GM12878 (cell line): ENCODE data around the gene QRFP. TPM values are rescaled to one million over a fixed set of nuclear protein-coding genes. Genes with fewer than 3 reads are reported as not detected.

Experiments used
- ATAC-seq: fragments of 200-7000 bp; cut with Tn5 transposase; 3 replicates; pipeline ENCODE4 v1.9.1; 2020; ENCODE audit warnings: mild to moderate bottlenecking, moderate library complexity
- BruUV-seq: library from RNA; stranded (reverse); fragments of 400-500 nt; replicated peaks from 2 replicates; lab custom pipeline; 2021; lab: Mats Ljungman, UMichigan
- CTCF ChIA-PET: fragments of 300-600 bp; sonication (Branson Sonifier 250); formaldehyde crosslinking; extraction: SDS; loops from one replicate; lab custom pipeline; 2021; ENCODE audit warnings: inconsistent platforms; lab: Yijun Ruan, JAX
- POLR2A ChIA-PET: fragments of 350-600 bp; formaldehyde crosslinking; extraction: SDS; loops from one replicate; lab custom pipeline; 2021; ENCODE audit warnings: inconsistent platforms; lab: Charles Lee
- RAD21 ChIA-PET: fragments of 300-600 bp; sonication (Branson Sonifier 250); formaldehyde crosslinking; loops from one replicate; lab custom pipeline; 2023; ENCODE audit warnings: antibody characterized with exemption; ENCODE audit not compliant: unreplicated experiment; lab: Charles Lee
- SMC1A ChIA-PET: fragments of 300-600 bp; sonication (Branson Sonifier 250); formaldehyde crosslinking; loops from one replicate; lab custom pipeline; 2023; ENCODE audit not compliant: unreplicated experiment, uncharacterized antibody; lab: Charles Lee
- DNase-seq: peaks from one replicate; pipeline ENCODE4 v3.0.0-alpha.2; 2011; ENCODE audit warnings: low read depth, low spot score
- FAIRE-seq: peaks from 3 replicates; lab custom pipeline; 2011; peaks lifted over from hg19 to GRCh38; lab: Jason Lieb, UNC
- H2AFZ ChIP-seq: 2 replicates; pipeline ENCODE4 v1.6.0; 2011; ENCODE audit warnings: low read depth, low read length, control low read depth; ENCODE audit not compliant: control insufficient read depth
- H3K27ac ChIP-seq: 2 replicates; pipeline ENCODE4 v1.5.1; 2011; ENCODE audit warnings: control low read depth; ENCODE audit not compliant: control insufficient read depth, insufficient read depth
- H3K27me3 ChIP-seq, 2 experiments: replicated peaks in 1 of 2; 2 replicates each; pipeline versions ENCODE4 v1.6.0 to v1.6.1; 2011; ENCODE audit warnings: low read length in 1 of 2; ENCODE audit not compliant: control insufficient read depth in 2 of 2, insufficient read depth in 2 of 2
- H3K36me3 ChIP-seq, 2 experiments: 2 replicates each; pipeline ENCODE4 v1.5.1; 2011; ENCODE audit warnings: low read length in 1 of 2; ENCODE audit not compliant: control insufficient read depth in 2 of 2, insufficient read depth in 2 of 2
- H3K4me1 ChIP-seq: 2 replicates; pipeline ENCODE4 v1.6.1; 2011; ENCODE audit warnings: mild to moderate bottlenecking, low read length, moderate library complexity, mixed read lengths; ENCODE audit not compliant: control insufficient read depth, insufficient read depth
- H3K4me2 ChIP-seq: 2 replicates; pipeline ENCODE4 v1.6.0; 2011; ENCODE audit warnings: control low read depth; ENCODE audit not compliant: control insufficient read depth, insufficient read depth
- H3K4me3 ChIP-seq: fragments of 200-600 bp; sonication (generic); 2 replicates; pipeline ENCODE4 v1.5.1; 2016
- H3K79me2 ChIP-seq: 2 replicates; pipeline ENCODE4 v1.6.0; 2011; ENCODE audit warnings: low read length; ENCODE audit not compliant: control insufficient read depth, insufficient read depth
- H3K9ac ChIP-seq: 2 replicates; pipeline ENCODE4 v1.8.0; 2011; ENCODE audit warnings: low read length, control low read depth, mixed read lengths; ENCODE audit not compliant: control insufficient read depth, insufficient read depth
- H3K9me3 ChIP-seq: replicated peaks from 3 replicates; pipeline ENCODE4 v1.5.1; 2011; ENCODE audit warnings: mild to moderate bottlenecking, low read length; ENCODE audit not compliant: control insufficient read depth, insufficient read depth
- H4K20me1 ChIP-seq: 2 replicates; pipeline ENCODE4 v1.6.0; 2011; ENCODE audit not compliant: control insufficient read depth, insufficient read depth
- CBFB ChIP-seq: IDR thresholded peaks from 2 replicates; pipeline ENCODE4 v1.6.1; 2016; ENCODE audit warnings: antibody characterized with exemption, low read depth
- E4F1 ChIP-seq: fragments of 450-650 bp; IDR thresholded peaks from 2 replicates; pipeline ENCODE4 v1.6.1; 2018; ENCODE audit warnings: borderline replicate concordance, mild to moderate bottlenecking; ENCODE audit not compliant: partially characterized antibody
- FOS ChIP-seq: IDR thresholded peaks from 3 replicates; pipeline ENCODE4 v1.6.1; 2011; ENCODE audit warnings: borderline replicate concordance; ENCODE audit not compliant: insufficient read length; ENCODE audit errors: extremely low read depth
- MLLT1 ChIP-seq: fragments of 450-650 bp; IDR thresholded peaks from 2 replicates; pipeline ENCODE4 v1.6.1; 2016; ENCODE audit warnings: mild to moderate bottlenecking
- NRF1 ChIP-seq: conservative IDR thresholded peaks from 2 replicates; pipeline ENCODE4 v1.6.1; 2011; ENCODE audit warnings: mild to moderate bottlenecking, low read depth, low read length, improper control_type of control experiment
- POLR2AphosphoS2 ChIP-seq: IDR thresholded peaks from 2 replicates; pipeline ENCODE4 v1.6.1; 2011; ENCODE audit warnings: low read depth, mild to moderate bottlenecking, low read length, improper control_type of control experiment, moderate library complexity
- RAD21 ChIP-seq: IDR thresholded peaks from 2 replicates; pipeline ENCODE4 v1.6.1; 2011; ENCODE audit warnings: mild to moderate bottlenecking, low read depth, low read length, moderate library complexity; ENCODE audit not compliant: insufficient read depth
- SPI1 ChIP-seq: IDR thresholded peaks from 2 replicates; pipeline ENCODE4 v1.6.1; 2011; ENCODE audit warnings: low read depth, mild to moderate bottlenecking, low read length, moderate library complexity, borderline replicate concordance; ENCODE audit not compliant: insufficient read depth
- WRNIP1 ChIP-seq: IDR thresholded peaks from 2 replicates; pipeline ENCODE4 v1.6.1; 2011; ENCODE audit warnings: low read depth, low read length, improper control_type of control experiment, borderline replicate concordance
- ZBTB40 ChIP-seq: fragments of 450-650 bp; IDR thresholded peaks from 2 replicates; pipeline ENCODE4 v1.6.1; 2016; ENCODE audit warnings: mild to moderate bottlenecking, moderate library complexity, borderline replicate concordance
- ZNF217 ChIP-seq: fragments of 450-650 bp; IDR thresholded peaks from 2 replicates; pipeline ENCODE4 v1.6.1; 2017; ENCODE audit warnings: antibody characterized with exemption, mild to moderate bottlenecking
- ZNF24 ChIP-seq: fragments of 450-650 bp; IDR thresholded peaks from 2 replicates; pipeline ENCODE4 v1.6.1; 2017; ENCODE audit warnings: antibody characterized with exemption, mild to moderate bottlenecking
- WGBS: methylation state at CpG from one replicate; pipeline ENCODE4 v1.1.6; 2016; ENCODE audit warnings: low lambda C conversion rate; ENCODE audit not compliant: insufficient replicate concordance, insufficient coverage; ENCODE audit errors: missing lambda C conversion rate; 5-methylcytosine and 5-hydroxymethylcytosine counted together
- in situ Hi-C: fragments of 300-500 bp; cut with MboI; formaldehyde crosslinking; loops from 9 replicates; pipeline ENCODE4 v1.14.3; 2018; ENCODE audit warnings: mixed read lengths
- intact Hi-C: fragments of 100-400 bp; cut with micrococcal nuclease; formaldehyde crosslinking; loops from one replicate; pipeline ENCODE4 v1.14.2; 2022; ENCODE audit not compliant: unreplicated experiment
- polyA plus RNA-seq, 11 experiments: library from polyadenylated mRNA; depleted of rRNA in 4 of 11; unstranded in 6 of 11; stranded (reverse) in 5 of 11; fragments of >200 nt; fragmentation: Nextera tagmentation in 4 of 11; fragmentation: Illumina TruSeq in 1 of 11; extraction: Ambion mirVana in 4 of 11; extraction: Trizol in 1 of 11; gene quantifications; 1 replicate in 1 of 11; 2 replicates in 10 of 11; pipeline versions ENCODE4 v1.2.1 to v1.2.3, GENCODE V29; 2011 to 2016; ENCODE audit warnings: inconsistent platforms in 2 of 11, missing spikeins in 2 of 11, low read depth in 1 of 11
- total RNA-seq, 4 experiments: library from RNA; depleted of rRNA in 3 of 4; stranded (reverse); fragments of >200 nt in 3 of 4; fragmentation: Illumina TruSeq in 1 of 4; extraction: Trizol in 1 of 4; gene quantifications; 2 replicates each; pipeline versions ENCODE4 v1.2.1 to v1.2.3, GENCODE V29; 2013 to 2021

QRFP gene
- total and polyA plus RNA-seq, 10 of the 15 experiments (the other 5 are each of a cell fraction or from before 2014, with no cell fraction given) = not detected

- TF ChIP-seq E4F1 = no peak
Measured at GRCh38 chr9:130866474-130866965, 30.1 kb downstream of the QRFP start (continued).

- DNase-seq (no peak), FAIRE-seq (no peak), ATAC-seq (no peak)
- no peak overlapping the region for H3K27ac ChIP-seq
- intact Hi-C loops (loop anchor here (1.0 kb wide), 3 partner anchors 75 to 180 kb away; no protein-coding TSS in a partner anchor), in situ Hi-C loops (loop anchor here (5.0 to 10.0 kb wide), 3 partner anchors 76 to 411 kb away; no protein-coding TSS in a partner anchor)
- no peaks in the 10 kb centered on the region for H3K27me3 ChIP-seq
- no TSS peak for BruUV-seq
- H3K4me3 ChIP-seq = no peak overlapping the region
- no peak overlapping the region for H2AFZ ChIP-seq
- H3K9me3 ChIP-seq = no peaks in the 10 kb centered on the region
- WGBS = 97% methylated on average over 3 of the region's 3 CpGs
- ChIA-PET CTCF (interaction anchor here (0.7 to 11.0 kb wide), 30 partner anchors 8 to 180 kb away, joined by 3 to 267 read pairs (median 4); partner anchors contain the start of gene EXOSC2), RAD21 (interaction anchor here (0.7 to 4.6 kb wide), 9 partner anchors 20 to 458 kb away, joined by 3 to 28 read pairs (median 6); no protein-coding TSS in a partner anchor), SMC1A (interaction anchor here (0.6 to 2.7 kb wide), 17 partner anchors 15 to 1240 kb away, joined by 3 to 25 read pairs (median 5); partner anchors contain the start of gene EXOSC2), POLR2A (interaction anchor here (0.6 to 0.7 kb wide), 2 partner anchors 134 to 663 kb away, joined by 5 to 9 read pairs; no protein-coding TSS in a partner anchor)
- H3K9ac ChIP-seq = no peak overlapping the region
- H3K79me2 ChIP-seq = no peaks in the 10 kb centered on the region
- peaks cover 5% of the 10 kb centered on the region; the same call in 1 of the 2 replicates for H4K20me1 ChIP-seq
- peaks cover 14% of the 10 kb centered on the region for H3K4me1 ChIP-seq
- no peak overlapping the region for H3K4me2 ChIP-seq
- H3K36me3 ChIP-seq = peaks cover 8 to 23% of the 10 kb centered on the region in 2 experiments; a peak in 3 of 4 replicates
- TF ChIP-seq RAD21 = no peak
- no peak for TF ChIP-seq MLLT1
- no peak for TF ChIP-seq CBFB
- TF ChIP-seq NRF1 = no peak
- no peak for TF ChIP-seq WRNIP1
- no peak for TF ChIP-seq SPI1
- no peak for TF ChIP-seq POLR2AphosphoS2
- no peak for TF ChIP-seq ZBTB40
- no peak for TF ChIP-seq ZNF24
- TF ChIP-seq FOS = no peak
- TF ChIP-seq ZNF217 = no peak
Measured at GRCh38 chr9:130865921-130866320, 30.7 kb downstream of the QRFP start.
